SJCRH30 (cell line): ENCODE data around the gene ZGRF1. TPM values are rescaled to one million over a fixed set of nuclear protein-coding genes. Genes with fewer than 3 reads are reported as not detected.
"Not testable (repeated sequence)": the region's sequence is repeated elsewhere in the genome, so short reads cannot be mapped to it uniquely, and the experiment has no call there.

ENCODE experiments used
- DNase-seq, 2 experiments: peaks; one replicate each; pipeline ENCODE4 v3.0.0-alpha.2; 2015 to 2020
- H3K27ac ChIP-seq: fragments of 250-450 bp; sonication (Bioruptor Pico); 2 replicates; pipeline ENCODE4 v1.5.1; 2020; ENCODE audit warnings: mild to moderate bottlenecking, moderate library complexity
- H3K27me3 ChIP-seq: fragments of 250-450 bp; sonication (Bioruptor Pico); 2 replicates; pipeline ENCODE4 v1.5.1; 2020; ENCODE audit warnings: mild to moderate bottlenecking, moderate library complexity
- H3K36me3 ChIP-seq: fragments of 250-450 bp; sonication (Bioruptor Pico); 2 replicates; pipeline ENCODE4 v1.5.1; 2020; ENCODE audit warnings: mild to moderate bottlenecking, moderate library complexity
- H3K4me1 ChIP-seq: fragments of 250-450 bp; sonication (Bioruptor Pico); 2 replicates; pipeline ENCODE4 v1.5.1; 2020; ENCODE audit warnings: mild to moderate bottlenecking, moderate library complexity
- H3K4me3 ChIP-seq: fragments of 250-450 bp; sonication (Bioruptor Pico); 2 replicates; pipeline ENCODE4 v1.5.1; 2020; ENCODE audit warnings: mild to moderate bottlenecking, moderate library complexity
- H3K9me3 ChIP-seq: fragments of 250-450 bp; sonication (Bioruptor Pico); replicated peaks from 2 replicates; pipeline ENCODE4 v1.5.1; 2020; ENCODE audit warnings: mild to moderate bottlenecking, moderate library complexity
- total RNA-seq: library from RNA; depleted of rRNA; stranded (reverse); fragments of >200 nt; shearing (Covaris generic); gene quantifications from 2 replicates; pipeline ENCODE4 v1.2.3, GENCODE V29; 2014; rRNA removed

Gene ZGRF1
- 32.5 and 42.0 TPM in 2 replicates for total RNA-seq

GRCh38 chr4:112636688-112637551, at the start of gene ZGRF1, which contains the start of gene LARP7:
ZGRF1 (minus strand) TSS chr4:112636909; CDS start chr4:112633176, 3,733 bp downstream.
LARP7 (plus strand) TSS chr4:112637143; CDS start chr4:112644670, 7,527 bp downstream.
- Histone ChIP-seq H3K36me3 (peaks cover 1% of the 10 kb centered on the region), H3K9me3 (no peaks in the 10 kb centered on the region)

GRCh38 chr4:112680996-112681395, 44.3 kb upstream of the ZGRF1 start:
- Histone ChIP-seq H3K36me3 (no peaks in the 10 kb centered on the region), H3K27me3 (no peaks in the 10 kb centered on the region), H3K4me3 (no peak overlapping the region), H3K27ac (no peak overlapping the region), H3K4me1 (no peaks in the 10 kb centered on the region), H3K9me3 (no peaks in the 10 kb centered on the region)
- no peak for DNase-seq

More at GRCh38 chr4:112636688-112637551, at the start of gene ZGRF1, which contains the start of gene LARP7:
- peak; percentile 99 for DNase-seq
- H3K27me3 ChIP-seq: no peaks in the 10 kb centered on the region
- H3K27ac ChIP-seq: peak within 1 kb of the TSS; percentile 90
- peak within 1 kb of the TSS; percentile 76 for H3K4me3 ChIP-seq
- no peaks in the 10 kb centered on the region for H3K4me1 ChIP-seq

GRCh38 chr4:112677519-112678091, 40.9 kb upstream of the ZGRF1 start:
- no peak overlapping the region for H3K4me3 ChIP-seq
- no peak overlapping the region for H3K27ac ChIP-seq
- DNase-seq: no peak
- H3K36me3 ChIP-seq: no peaks in the 10 kb centered on the region
- H3K9me3 ChIP-seq: no peaks in the 10 kb centered on the region
- no peaks in the 10 kb centered on the region for H3K4me1 ChIP-seq
- no peaks in the 10 kb centered on the region for H3K27me3 ChIP-seq

- Histone ChIP-seq H3K27ac (no peak overlapping the region), H3K9me3 (no peaks in the 10 kb centered on the region), H3K27me3 (no peaks in the 10 kb centered on the region), H3K36me3 (no peaks in the 10 kb centered on the region), H3K4me1 (no peaks in the 10 kb centered on the region), H3K4me3 (no peak overlapping the region)
- peak in 1 of 2 experiments; percentile 27 for DNase-seq
These were observed 37.7 kb upstream of the ZGRF1 start for GRCh38 chr4:112674376-112674775.

GRCh38 chr4:112673686-112674085, 37.0 kb upstream of the ZGRF1 start:
- no peak overlapping the region for H3K27ac ChIP-seq
- no peaks in the 10 kb centered on the region for H3K9me3 ChIP-seq
- H3K4me1 ChIP-seq: no peaks in the 10 kb centered on the region
- DNase-seq: no peak
- no peak overlapping the region for H3K4me3 ChIP-seq
- no peaks in the 10 kb centered on the region for H3K36me3 ChIP-seq
- no peaks in the 10 kb centered on the region for H3K27me3 ChIP-seq

GRCh38 chr4:112673076-112673475, 36.4 kb upstream of the ZGRF1 start:
- H3K4me1 ChIP-seq: no peaks in the 10 kb centered on the region
- no peaks in the 10 kb centered on the region for H3K27me3 ChIP-seq
- no peaks in the 10 kb centered on the region for H3K36me3 ChIP-seq
- no peak overlapping the region for H3K27ac ChIP-seq
- no peak for DNase-seq
- no peaks in the 10 kb centered on the region for H3K9me3 ChIP-seq
- H3K4me3 ChIP-seq: no peak overlapping the region

- no peaks in the 10 kb centered on the region for H3K9me3 ChIP-seq
- no peak overlapping the region for H3K4me3 ChIP-seq
- no peak overlapping the region for H3K27ac ChIP-seq
- no peaks in the 10 kb centered on the region for H3K27me3 ChIP-seq
- DNase-seq: no peak
- no peaks in the 10 kb centered on the region for H3K36me3 ChIP-seq
- H3K4me1 ChIP-seq: no peaks in the 10 kb centered on the region
These were observed 31.4 kb upstream of the ZGRF1 start for GRCh38 chr4:112668131-112668530.

GRCh38 chr4:112664611-112665010, 27.9 kb upstream of the ZGRF1 start:
- Histone ChIP-seq H3K4me3 (no peak overlapping the region), H3K36me3 (no peaks in the 10 kb centered on the region), H3K27ac (no peak overlapping the region), H3K9me3 (no peaks in the 10 kb centered on the region), H3K27me3 (no peaks in the 10 kb centered on the region), H3K4me1 (no peaks in the 10 kb centered on the region)
- DNase-seq: no peak

GRCh38 chr4:112656115-112656514, 19.4 kb upstream of the ZGRF1 start:
- not testable (repeated sequence) for H3K27ac ChIP-seq, H3K27me3 ChIP-seq, H3K4me3 ChIP-seq, DNase-seq, H3K4me1 ChIP-seq, H3K9me3 ChIP-seq
- peaks cover 52% of the 10 kb centered on the region for H3K36me3 ChIP-seq

- H3K36me3 ChIP-seq: peaks cover 60% of the 10 kb centered on the region
These were observed 18.6 kb upstream of the ZGRF1 start for GRCh38 chr4:112655270-112655669.

GRCh38 chr4:112652216-112652615, 15.5 kb upstream of the ZGRF1 start:
- no peak for DNase-seq
- H3K4me1 ChIP-seq: no peaks in the 10 kb centered on the region
- H3K9me3 ChIP-seq: no peaks in the 10 kb centered on the region
- no peak overlapping the region for H3K27ac ChIP-seq
- no peaks in the 10 kb centered on the region for H3K27me3 ChIP-seq
- peaks cover 76% of the 10 kb centered on the region for H3K36me3 ChIP-seq
- no peak overlapping the region for H3K4me3 ChIP-seq

More at GRCh38 chr4:112655270-112655669, 18.6 kb upstream of the ZGRF1 start:
- Histone ChIP-seq H3K4me3 (no peak overlapping the region), H3K27ac (no peak overlapping the region), H3K9me3 (no peaks in the 10 kb centered on the region), H3K27me3 (no peaks in the 10 kb centered on the region), H3K4me1 (no peaks in the 10 kb centered on the region)
- no peak for DNase-seq

GRCh38 chr4:112651641-112652040, 14.9 kb upstream of the ZGRF1 start:
- Histone ChIP-seq H3K4me1 (no peaks in the 10 kb centered on the region), H3K27me3 (no peaks in the 10 kb centered on the region), H3K27ac (no peak overlapping the region), H3K4me3 (no peak overlapping the region), H3K9me3 (no peaks in the 10 kb centered on the region), H3K36me3 (peaks cover 76% of the 10 kb centered on the region)
- no peak for DNase-seq

- no peak overlapping the region for H3K4me3 ChIP-seq
- H3K27me3 ChIP-seq: no peaks in the 10 kb centered on the region
- H3K4me1 ChIP-seq: no peaks in the 10 kb centered on the region
- no peak overlapping the region for H3K27ac ChIP-seq
- no peaks in the 10 kb centered on the region for H3K9me3 ChIP-seq
- H3K36me3 ChIP-seq: peaks cover 77% of the 10 kb centered on the region
- no peak for DNase-seq
These were observed 13.6 kb upstream of the ZGRF1 start for GRCh38 chr4:112650332-112650731.

GRCh38 chr4:112649055-112649408, 12.3 kb upstream of the ZGRF1 start:
- H3K4me3 ChIP-seq: no peak overlapping the region
- H3K36me3 ChIP-seq: peaks cover 80% of the 10 kb centered on the region
- no peaks in the 10 kb centered on the region for H3K4me1 ChIP-seq
- H3K27ac ChIP-seq: no peak overlapping the region
- H3K27me3 ChIP-seq: no peaks in the 10 kb centered on the region
- no peak for DNase-seq
- no peaks in the 10 kb centered on the region for H3K9me3 ChIP-seq

- DNase-seq: no peak
- Histone ChIP-seq H3K4me1 (no peaks in the 10 kb centered on the region), H3K4me3 (no peak overlapping the region), H3K9me3 (no peaks in the 10 kb centered on the region), H3K27me3 (no peaks in the 10 kb centered on the region), H3K36me3 (peaks cover 76% of the 10 kb centered on the region), H3K27ac (no peak overlapping the region)
These were observed 11.8 kb upstream of the ZGRF1 start for GRCh38 chr4:112648263-112649054.
